Prostate gland (tissue), 2 donors: ENCODE data around the gene PRLH. TPM values are rescaled to one million over a fixed set of nuclear protein-coding genes. Genes with fewer than 3 reads are reported as not detected.

Experiments
- DNase-seq: peaks from one replicate; pipeline ENCODE4 v3.0.0-alpha.2; 2019; ENCODE audit warnings: low spot score
- H3K27ac ChIP-seq, 2 donors: fragments of 200-600 bp; sonication (generic); 2 replicates each; pipeline ENCODE4 v1.5.1; 2017 to 2019
- H3K27me3 ChIP-seq: fragments of 200-600 bp; sonication (generic); replicated peaks from 2 replicates; pipeline ENCODE4 v1.5.1; 2019; ENCODE audit not compliant: insufficient read depth
- H3K36me3 ChIP-seq, 2 donors: fragments of 200-600 bp; sonication (generic); 1 replicate in 1 of 2; 2 replicates in 1 of 2; pipeline versions ENCODE4 v1.5.1 to v1.8.1; 2017 to 2019
- H3K4me1 ChIP-seq: fragments of 200-600 bp; sonication (generic); replicated peaks from 2 replicates; pipeline ENCODE4 v1.5.1; 2019
- H3K4me3 ChIP-seq, 2 donors: fragments of 200-600 bp; sonication (generic); 2 replicates each; pipeline ENCODE4 v1.5.1; 2017 to 2019
- H3K9me3 ChIP-seq: fragments of 200-600 bp; sonication (generic); 2 replicates; pipeline ENCODE4 v1.5.1; 2017
- CTCF ChIP-seq, 4 experiments: fragments of 200-600 bp in 2 of 4; fragments of 450-650 bp in 2 of 4; sonication (generic) in 2 of 4; IDR thresholded peaks; 1 replicate in 3 of 4; 2 replicates in 1 of 4; pipeline ENCODE4 v1.5.1; 2016 to 2019; ENCODE audit warnings: antibody characterized with exemption in 4 of 4, mild to moderate bottlenecking in 2 of 4, moderate library complexity in 2 of 4
- POLR2A ChIP-seq: fragments of 450-650 bp; IDR thresholded peaks from one replicate; pipeline ENCODE4 v1.6.1; 2016; ENCODE audit warnings: antibody characterized with exemption, mild to moderate bottlenecking
- POLR2AphosphoS5 ChIP-seq: sonication (generic); formaldehyde crosslinking; IDR thresholded peaks from one replicate; pipeline ENCODE4 v1.6.1; 2017; ENCODE audit warnings: antibody characterized with exemption
- WGBS: methylation state at CpG from one replicate; pipeline ENCODE4 v1.1.5; 2018; 5-methylcytosine and 5-hydroxymethylcytosine counted together
- intact Hi-C: fragments of 100-400 bp; cut with DNase I; formaldehyde crosslinking; loops from one replicate; pipeline ENCODE4 v1.14.2; 2022
- small RNA-seq, 2 donors: library from RNA; depleted of rRNA; stranded (forward); fragments of <200 nt; gene quantifications; one replicate each; pipeline ENCODE3, GENCODE V24; 2016
- total RNA-seq, 2 donors: library from RNA; depleted of rRNA; stranded (reverse); fragments of >200 nt; gene quantifications; one replicate each; pipeline ENCODE4 v1.1.0, GENCODE V29; 2016

PRLH gene
- total RNA-seq, 2 donors from 2014 or later = not detected

- H3K36me3 ChIP-seq = no peaks in the 10 kb centered on the region
- no peak overlapping the region for H3K27ac ChIP-seq
- DNase-seq = no peak
- no peaks in the 10 kb centered on the region for H3K27me3 ChIP-seq
- intact Hi-C loops = no loop called here
- no peaks in the 10 kb centered on the region for H3K9me3 ChIP-seq
- no peak overlapping the region for H3K4me3 ChIP-seq
- TF ChIP-seq POLR2A (no peak), CTCF (IDR thresholded peaks at IDR 0.05) (no peak), POLR2AphosphoS5 (no peak)
- H3K4me1 ChIP-seq = no peaks in the 10 kb centered on the region
These were observed 47.3 kb downstream of the PRLH start for GRCh38 chr2:237613679-237614078.

- no peaks in the 10 kb centered on the region for H3K27me3 ChIP-seq
- no peak for TF ChIP-seq CTCF (IDR thresholded peaks at IDR 0.05)
- no peak for TF ChIP-seq POLR2AphosphoS5
- TF ChIP-seq POLR2A = no peak
- intact Hi-C loops = no loop called here
- no peak overlapping the region for H3K4me3 ChIP-seq
- no peaks in the 10 kb centered on the region for H3K36me3 ChIP-seq
- H3K9me3 ChIP-seq = no peaks in the 10 kb centered on the region
- no peaks in the 10 kb centered on the region for H3K4me1 ChIP-seq
- H3K27ac ChIP-seq = no peak overlapping the region
- DNase-seq = no peak
- 76% methylated on average over 9 of the region's 9 CpGs for WGBS
These were observed 47.9 kb downstream of the PRLH start for GRCh38 chr2:237614151-237614720.

GRCh38 chr2:237615631-237616249, 49.4 kb downstream of the PRLH start:
- Histone ChIP-seq H3K36me3 (no peaks in the 10 kb centered on the region), H3K27ac (peak overlapping the region; percentile 66 to 67), H3K27me3 (no peaks in the 10 kb centered on the region), H3K4me3 (no peak overlapping the region), H3K9me3 (no peaks in the 10 kb centered on the region), H3K4me1 (no peaks in the 10 kb centered on the region)
- 55% methylated on average over 4 of the region's 4 CpGs for WGBS
- no peak for TF ChIP-seq CTCF (IDR thresholded peaks at IDR 0.05)
- no peak for TF ChIP-seq POLR2AphosphoS5
- no peak for TF ChIP-seq POLR2A
- DNase-seq = no peak
- intact Hi-C loops = no loop called here

GRCh38 chr2:237616373-237616733, 50.0 kb downstream of the PRLH start:
- peak overlapping the region; percentile 66 to 67 for H3K27ac ChIP-seq
- intact Hi-C loops = no loop called here

More at GRCh38 chr2:237616373-237616733, 50.0 kb downstream of the PRLH start:
- no peaks in the 10 kb centered on the region for H3K27me3 ChIP-seq
- WGBS = 49% methylated on average over 3 of the region's 3 CpGs
- no peak for DNase-seq
- H3K4me1 ChIP-seq = no peaks in the 10 kb centered on the region
- no peaks in the 10 kb centered on the region for H3K9me3 ChIP-seq
- no peak for TF ChIP-seq POLR2A
- no peak for TF ChIP-seq CTCF (IDR thresholded peaks at IDR 0.05)
- no peak for TF ChIP-seq POLR2AphosphoS5
- no peak overlapping the region for H3K4me3 ChIP-seq
- no peaks in the 10 kb centered on the region for H3K36me3 ChIP-seq

Small RNAs within 50 kb of the gene (small RNA-seq; reads per million reads assigned to genes)
- gene RNU6-1140P = 0 reads per million in 2 donors

Other genes with a start within 250 kb of the PRLH start
- 10 to 100 TPM; 26.9 to 86.9 TPM for gene COL6A3, start 152.4 kb upstream of the PRLH start, total RNA-seq
- gene MLPH, start 79.3 kb upstream of the PRLH start, total RNA-seq = 100 to 1,000 TPM; 371 to 393 TPM
- gene RAB17, start 24.2 kb downstream of the PRLH start, total RNA-seq = 10 to 100 TPM; 12.6 to 13.6 TPM
- 10 to 100 TPM; 66.1 to 73.1 TPM for gene LRRFIP1, start 61.0 kb downstream of the PRLH start, total RNA-seq
- gene RBM44, start 232.2 kb downstream of the PRLH start, total RNA-seq = 1 to 10 TPM in 1 of 2 donors, under 1 TPM in 1; 0.23 to 6.0 TPM